ENCODE data around the gene SPRR2A.

The SPRR2A gene

GRCh38 chr1:153032677-153033308 lies 24.5 kb downstream of the SPRR2A start:
- Histone ChIP-seq H3K9me3 (ENCODE audit: control insufficient read depth, insufficient read depth, low read length) (no peaks in the 10 kb centered on the region), H4K20me1 (ENCODE audit: control insufficient read depth, insufficient read depth, low read depth, low read length) (no peaks in the 10 kb centered on the region), H3K4me1 (ENCODE audit: control insufficient read depth, low read length) (no peaks in the 10 kb centered on the region), H3F3A (ENCODE audit: control insufficient read depth, insufficient read depth) (no peaks in the 10 kb centered on the region), H3K27ac (ENCODE audit: low read depth, low read length) (no peak overlapping the region), H3K36me3 (ENCODE audit: control insufficient read depth, low read length) (no peaks in the 10 kb centered on the region), H3K9me2 (replicated peaks; ENCODE audit: control insufficient read depth, low read length) (no peaks in the 10 kb centered on the region), H3K79me2 (ENCODE audit: control insufficient read depth, low read length) (no peaks in the 10 kb centered on the region), H3K4me2 (ENCODE audit: low read length) (no peak overlapping the region), H3K27me3 (ENCODE audit: control insufficient read depth, low read length) (no peaks in the 10 kb centered on the region), H3K4me3 (ENCODE audit: low read length) (no peak overlapping the region)
- no peak for TF ChIP-seq EZH2phosphoT487 (IDR thresholded peaks at IDR 0.05; ENCODE audit: borderline replicate concordance, low read length)
- TF ChIP-seq, protein P1, sequence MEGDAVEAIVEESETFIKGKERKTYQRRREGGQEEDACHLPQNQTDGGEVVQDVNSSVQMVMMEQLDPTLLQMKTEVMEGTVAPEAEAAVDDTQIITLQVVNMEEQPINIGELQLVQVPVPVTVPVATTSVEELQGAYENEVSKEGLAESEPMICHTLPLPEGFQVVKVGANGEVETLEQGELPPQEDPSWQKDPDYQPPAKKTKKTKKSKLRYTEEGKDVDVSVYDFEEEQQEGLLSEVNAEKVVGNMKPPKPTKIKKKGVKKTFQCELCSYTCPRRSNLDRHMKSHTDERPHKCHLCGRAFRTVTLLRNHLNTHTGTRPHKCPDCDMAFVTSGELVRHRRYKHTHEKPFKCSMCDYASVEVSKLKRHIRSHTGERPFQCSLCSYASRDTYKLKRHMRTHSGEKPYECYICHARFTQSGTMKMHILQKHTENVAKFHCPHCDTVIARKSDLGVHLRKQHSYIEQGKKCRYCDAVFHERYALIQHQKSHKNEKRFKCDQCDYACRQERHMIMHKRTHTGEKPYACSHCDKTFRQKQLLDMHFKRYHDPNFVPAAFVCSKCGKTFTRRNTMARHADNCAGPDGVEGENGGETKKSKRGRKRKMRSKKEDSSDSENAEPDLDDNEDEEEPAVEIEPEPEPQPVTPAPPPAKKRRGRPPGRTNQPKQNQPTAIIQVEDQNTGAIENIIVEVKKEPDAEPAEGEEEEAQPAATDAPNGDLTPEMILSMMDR (IDR thresholded peaks at IDR 0.05; ENCODE audit: low read depth, low read length, poor library complexity, severe bottlenecking), result peak; percentile 28

DNA sequence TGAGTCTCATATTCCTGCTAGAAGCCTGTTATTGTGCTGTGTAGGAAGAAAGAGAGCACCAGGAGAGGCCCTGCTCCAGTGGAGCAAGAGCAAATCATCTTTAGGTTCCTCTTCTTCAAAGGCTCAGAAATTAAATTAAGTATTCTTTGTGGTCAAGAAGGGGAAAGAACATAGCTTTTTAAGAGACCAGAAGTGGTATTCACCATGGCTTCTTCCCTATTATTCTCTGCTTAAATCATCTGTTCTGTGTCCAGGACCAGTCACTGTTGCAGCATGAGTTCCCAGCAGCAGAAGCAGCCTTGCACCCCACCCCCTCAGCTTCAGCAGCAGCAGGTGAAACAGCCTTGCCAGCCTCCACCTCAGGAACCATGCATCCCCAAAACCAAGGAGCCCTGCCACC lies 25.2 kb downstream of the SPRR2A start:
- Histone ChIP-seq H3F3A (ENCODE audit: control insufficient read depth, insufficient read depth) (no peaks in the 10 kb centered on the region), H3K4me1 (ENCODE audit: control insufficient read depth, low read length) (no peaks in the 10 kb centered on the region), H3K27ac (ENCODE audit: low read depth, low read length) (no peak overlapping the region), H3K9me2 (replicated peaks; ENCODE audit: control insufficient read depth, low read length) (no peaks in the 10 kb centered on the region), H3K36me3 (ENCODE audit: control insufficient read depth, low read length) (no peaks in the 10 kb centered on the region), H4K20me1 (ENCODE audit: control insufficient read depth, insufficient read depth, low read depth, low read length) (no peaks in the 10 kb centered on the region), H3K79me2 (ENCODE audit: control insufficient read depth, low read length) (no peaks in the 10 kb centered on the region), H3K27me3 (ENCODE audit: control insufficient read depth, low read length) (no peaks in the 10 kb centered on the region), H3K9me3 (ENCODE audit: control insufficient read depth, insufficient read depth, low read length) (no peaks in the 10 kb centered on the region), H3K4me2 (ENCODE audit: low read length) (no peak overlapping the region), H3K4me3 (ENCODE audit: low read length) (no peak overlapping the region)
- TF ChIP-seq, protein P1 (IDR thresholded peaks at IDR 0.05; ENCODE audit: low read depth, low read length, poor library complexity, severe bottlenecking), result no peak
- TF ChIP-seq EZH2phosphoT487 (IDR thresholded peaks at IDR 0.05; ENCODE audit: borderline replicate concordance, low read length), result no peak

DNA sequence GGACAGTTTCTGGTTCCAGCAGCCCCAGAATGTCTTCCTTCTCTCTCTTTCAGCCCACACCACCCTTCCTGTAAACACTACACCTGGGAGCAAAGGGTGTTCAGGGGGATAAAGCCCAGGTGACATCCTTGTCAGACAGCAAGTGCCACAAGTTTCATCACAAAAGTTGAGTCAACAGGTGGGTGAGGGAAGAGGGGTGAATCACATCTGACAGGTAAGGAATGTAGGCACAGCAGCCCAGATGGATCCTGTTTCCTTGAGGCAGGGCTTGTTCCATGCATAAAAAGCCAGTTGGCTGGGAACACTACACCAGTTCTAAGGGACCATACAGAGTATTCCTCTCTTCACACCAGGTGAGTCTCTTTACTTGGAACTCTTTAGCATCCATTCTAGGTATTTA lies 26.4 kb downstream of the SPRR2A start, which contains the start of gene SPRR1B:
Gene SPRR1B (plus strand): TSS at position 309 of the 400 bp plus-strand sequence. CDS start 1,143 bp downstream, outside the sequence.
- no peak within 1 kb of the TSS for H3K27ac ChIP-seq (ENCODE audit: low read depth, low read length)
- no peaks in the 10 kb centered on the region for H3K36me3 ChIP-seq (ENCODE audit: control insufficient read depth, low read length)
- TF ChIP-seq EZH2phosphoT487 (IDR thresholded peaks at IDR 0.05; ENCODE audit: borderline replicate concordance, low read length), result no peak
- TF ChIP-seq, protein P1 (IDR thresholded peaks at IDR 0.05; ENCODE audit: low read depth, low read length, poor library complexity, severe bottlenecking), result no peak
- no peaks in the 10 kb centered on the region for H3F3A ChIP-seq (ENCODE audit: control insufficient read depth, insufficient read depth)
- H4K20me1 ChIP-seq (ENCODE audit: control insufficient read depth, insufficient read depth, low read depth, low read length), result no peaks in the 10 kb centered on the region
- H3K4me1 ChIP-seq (ENCODE audit: control insufficient read depth, low read length), result no peaks in the 10 kb centered on the region
- H3K9me2 ChIP-seq (replicated peaks; ENCODE audit: control insufficient read depth, low read length), result no peaks in the 10 kb centered on the region
- H3K79me2 ChIP-seq (ENCODE audit: control insufficient read depth, low read length), result no peaks in the 10 kb centered on the region
- H3K9me3 ChIP-seq (ENCODE audit: control insufficient read depth, insufficient read depth, low read length), result no peaks in the 10 kb centered on the region
- no peaks in the 10 kb centered on the region for H3K27me3 ChIP-seq (ENCODE audit: control insufficient read depth, low read length)
- no peak within 1 kb of the TSS for H3K4me3 ChIP-seq (ENCODE audit: low read length)
- H3K4me2 ChIP-seq (ENCODE audit: low read length), result no peak within 1 kb of the TSS

All from DOHH2 (cell line).